ENCODE measurements around the gene KRT72.

Gene KRT72

GRCh38 chr12:52615912-52616311 is 14.6 kb upstream of the KRT72 start:
- POLR2A ChIA-PET, result no interaction called here

GRCh38 chr12:52615208-52615868 is 14.1 kb upstream of the KRT72 start:
- no peak for DNase-seq (ENCODE audit: extremely low spot score)
- ChIA-PET CTCF (no interaction called here), POLR2A (no interaction called here)
- TF ChIP-seq ARNT (IDR thresholded peaks at IDR 0.05) (no peak), TARDBP (IDR thresholded peaks at IDR 0.05) (no peak), ELF4 (IDR thresholded peaks at IDR 0.05) (no peak), HDGF (IDR thresholded peaks at IDR 0.05; ENCODE audit: borderline replicate concordance) (no peak), FOXK2 (IDR thresholded peaks at IDR 0.05) (no peak), L3MBTL2 (conservative IDR thresholded peaks at IDR 0.05) (no peak), FOXA1 (IDR thresholded peaks at IDR 0.05) (no peak), BHLHE40 (IDR thresholded peaks at IDR 0.05; ENCODE audit: borderline replicate concordance) (no peak), CTBP1 (IDR thresholded peaks at IDR 0.05; ENCODE audit: borderline replicate concordance) (no peak)

More at GRCh38 chr12:52615912-52616311, 14.6 kb upstream of the KRT72 start:
- no peak for TF ChIP-seq ELF4 (IDR thresholded peaks at IDR 0.05)
- no peak for TF ChIP-seq TARDBP (IDR thresholded peaks at IDR 0.05)
- no peak for TF ChIP-seq PKNOX1 (IDR thresholded peaks at IDR 0.05)
- TF ChIP-seq FOXK2 (IDR thresholded peaks at IDR 0.05), result no peak
- no peak for TF ChIP-seq LEF1 (IDR thresholded peaks at IDR 0.05; ENCODE audit: borderline replicate concordance)
- no peak for TF ChIP-seq ZNF384 (IDR thresholded peaks at IDR 0.05)
- TF ChIP-seq ARNT (IDR thresholded peaks at IDR 0.05), result no peak
- no peak for TF ChIP-seq FOXA1 (IDR thresholded peaks at IDR 0.05)
- no peak for TF ChIP-seq FOXM1 (IDR thresholded peaks at IDR 0.05; ENCODE audit: borderline replicate concordance)
- no peak for TF ChIP-seq SUZ12 (IDR thresholded peaks at IDR 0.05)
- TF ChIP-seq L3MBTL2 (conservative IDR thresholded peaks at IDR 0.05), result no peak
- no peak for TF ChIP-seq CTBP1 (IDR thresholded peaks at IDR 0.05; ENCODE audit: borderline replicate concordance)
- no peak for TF ChIP-seq SP1 (IDR thresholded peaks at IDR 0.05)
- TF ChIP-seq HDGF (IDR thresholded peaks at IDR 0.05; ENCODE audit: borderline replicate concordance), result no peak
- TF ChIP-seq NFRKB (IDR thresholded peaks at IDR 0.05), result no peak
- TF ChIP-seq BHLHE40 (IDR thresholded peaks at IDR 0.05; ENCODE audit: borderline replicate concordance), result no peak
- DNase-seq (ENCODE audit: extremely low spot score), result no peak
- CTCF ChIA-PET, result no interaction called here

- DNase-seq (ENCODE audit: extremely low spot score), result no peak
- CTCF ChIA-PET, result no interaction called here
- POLR2A ChIA-PET, result no interaction called here
- TF ChIP-seq L3MBTL2 (conservative IDR thresholded peaks at IDR 0.05), result no peak
- no peak for TF ChIP-seq PKNOX1 (IDR thresholded peaks at IDR 0.05)
- no peak for TF ChIP-seq ZNF384 (IDR thresholded peaks at IDR 0.05)
- TF ChIP-seq TARDBP (IDR thresholded peaks at IDR 0.05), result no peak
- TF ChIP-seq BHLHE40 (IDR thresholded peaks at IDR 0.05; ENCODE audit: borderline replicate concordance), result no peak
- no peak for TF ChIP-seq CTBP1 (IDR thresholded peaks at IDR 0.05; ENCODE audit: borderline replicate concordance)
- TF ChIP-seq LEF1 (IDR thresholded peaks at IDR 0.05; ENCODE audit: borderline replicate concordance), result no peak
These were observed 13.3 kb upstream of the KRT72 start for GRCh38 chr12:52614381-52615207.

DNA sequence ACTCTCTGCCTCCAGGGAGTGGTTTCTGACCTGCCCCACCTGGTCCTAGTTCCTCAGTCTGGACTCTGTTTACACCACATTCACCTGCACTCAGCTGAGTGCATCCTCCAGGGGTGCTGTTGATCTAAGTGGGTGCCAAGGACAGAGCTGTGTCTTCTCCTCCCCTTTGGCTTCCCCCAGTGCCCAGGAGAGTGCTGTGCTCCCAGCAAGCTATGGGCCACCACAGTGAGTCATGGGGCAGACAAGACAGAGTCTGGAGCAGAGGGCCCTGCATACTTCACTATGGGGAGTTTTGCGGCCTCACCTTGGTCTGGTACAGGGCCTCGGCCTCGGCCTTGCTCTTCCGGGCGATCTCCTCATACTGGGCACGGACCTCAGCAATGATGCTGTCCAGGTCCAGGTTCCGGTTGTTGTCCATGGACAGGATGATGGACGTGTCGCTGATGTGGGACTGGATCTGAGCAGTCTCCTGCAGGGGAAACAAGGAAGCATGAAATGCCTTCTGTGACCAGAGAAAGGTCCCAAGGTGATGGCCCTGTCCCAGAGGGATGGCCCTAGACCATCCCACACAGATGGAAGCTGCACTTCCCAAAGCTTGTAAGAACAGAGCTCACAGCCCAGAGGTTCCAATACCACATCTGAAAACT is 12.2 kb upstream of the KRT72 start:
- POLR2A ChIA-PET, result no interaction called here
- no peak for DNase-seq (ENCODE audit: extremely low spot score)

GRCh38 chr12:52612431-52613383 is 11.4 kb upstream of the KRT72 start:
- CTCF ChIA-PET, result no interaction called here
- no peak for DNase-seq (ENCODE audit: extremely low spot score)
- TF ChIP-seq CTBP1 (IDR thresholded peaks at IDR 0.05; ENCODE audit: borderline replicate concordance) (no peak), SP1 (IDR thresholded peaks at IDR 0.05) (no peak), LEF1 (IDR thresholded peaks at IDR 0.05; ENCODE audit: borderline replicate concordance) (no peak), BHLHE40 (IDR thresholded peaks at IDR 0.05; ENCODE audit: borderline replicate concordance) (no peak)
- POLR2A ChIA-PET, result no interaction called here

More for the DNA sequence above, 12.2 kb upstream of the KRT72 start:
- TF ChIP-seq SUZ12 (IDR thresholded peaks at IDR 0.05) (no peak), L3MBTL2 (conservative IDR thresholded peaks at IDR 0.05) (no peak), BHLHE40 (IDR thresholded peaks at IDR 0.05; ENCODE audit: borderline replicate concordance) (no peak), LEF1 (IDR thresholded peaks at IDR 0.05; ENCODE audit: borderline replicate concordance) (no peak), FOXA1 (IDR thresholded peaks at IDR 0.05) (no peak), ZNF384 (IDR thresholded peaks at IDR 0.05) (no peak)
- CTCF ChIA-PET, result no interaction called here

GRCh38 chr12:52611080-52611468 is 9.8 kb upstream of the KRT72 start:
- no peak for TF ChIP-seq ELF4 (IDR thresholded peaks at IDR 0.05)
- no peak for TF ChIP-seq BHLHE40 (IDR thresholded peaks at IDR 0.05; ENCODE audit: borderline replicate concordance)
- no peak for TF ChIP-seq FOXK2 (IDR thresholded peaks at IDR 0.05)
- no peak for TF ChIP-seq L3MBTL2 (conservative IDR thresholded peaks at IDR 0.05)
- no peak for TF ChIP-seq FOXM1 (IDR thresholded peaks at IDR 0.05; ENCODE audit: borderline replicate concordance)
- no peak for TF ChIP-seq CTBP1 (IDR thresholded peaks at IDR 0.05; ENCODE audit: borderline replicate concordance)
- no peak for TF ChIP-seq ZNF384 (IDR thresholded peaks at IDR 0.05)
- TF ChIP-seq SP1 (IDR thresholded peaks at IDR 0.05), result no peak
- no peak for TF ChIP-seq ARNT (IDR thresholded peaks at IDR 0.05)
- TF ChIP-seq FOXA1 (IDR thresholded peaks at IDR 0.05), result no peak
- no peak for TF ChIP-seq SUZ12 (IDR thresholded peaks at IDR 0.05)
- TF ChIP-seq TARDBP (IDR thresholded peaks at IDR 0.05), result no peak
- TF ChIP-seq HDGF (IDR thresholded peaks at IDR 0.05; ENCODE audit: borderline replicate concordance), result no peak
- no peak for TF ChIP-seq PKNOX1 (IDR thresholded peaks at IDR 0.05)
- TF ChIP-seq LEF1 (IDR thresholded peaks at IDR 0.05; ENCODE audit: borderline replicate concordance), result no peak
- no peak for DNase-seq (ENCODE audit: extremely low spot score)
- CTCF ChIA-PET, result interaction anchor here (0.7 kb wide), 1 partner anchor 268 kb away, joined by 3 read pairs; no protein-coding TSS in a partner anchor
- POLR2A ChIA-PET, result no interaction called here
